CD4-positive, alpha-beta T cell treated with Interleukin-17A for 4 hours (primary cell): Measurements from ENCODE around the gene SNX9.
"Not testable (repeated sequence)": the region's sequence is repeated elsewhere in the genome, so short reads cannot be mapped to it uniquely, and the experiment has no call there.

Experiments used
- DNase-seq: peaks from one replicate; pipeline ENCODE4 v3.0.0-alpha.2; 2020; ENCODE audit warnings: mixed read lengths

SNX9 gene

DNA sequence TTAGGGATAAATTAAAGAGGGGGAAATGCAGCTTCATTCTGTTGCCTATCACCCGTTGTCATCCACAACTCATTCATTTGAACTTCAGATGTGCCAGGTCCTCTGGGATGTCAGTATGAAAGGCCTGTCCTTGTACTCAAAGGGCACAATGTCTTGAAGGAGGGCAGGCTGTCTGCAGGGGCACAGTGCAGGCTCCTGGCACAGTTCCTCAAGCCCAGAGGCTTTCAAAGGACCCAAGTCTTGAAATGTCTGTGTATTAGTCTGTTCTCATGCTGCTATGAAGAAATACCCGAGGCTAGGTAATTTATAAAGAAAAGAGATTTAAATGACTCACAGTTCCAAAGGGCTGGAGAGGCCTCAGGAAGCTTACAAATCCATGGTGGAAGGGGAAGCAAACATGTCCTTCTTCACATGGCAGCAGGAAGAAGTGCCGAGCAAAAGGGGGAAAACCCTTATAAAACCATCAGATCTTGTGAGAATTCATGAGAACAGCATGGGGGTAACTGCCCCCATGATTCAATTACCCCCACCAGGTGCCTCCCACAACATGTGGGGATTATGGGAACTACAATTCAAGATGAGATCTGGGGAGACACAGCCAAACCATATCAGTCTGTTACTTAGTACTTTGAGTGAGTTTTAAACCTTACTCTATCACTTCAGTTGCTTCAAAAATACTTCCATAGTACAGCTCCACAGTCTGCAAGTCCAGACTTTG, 9.4 kb downstream of the SNX9 start:
- no peak for DNase-seq

DNA sequence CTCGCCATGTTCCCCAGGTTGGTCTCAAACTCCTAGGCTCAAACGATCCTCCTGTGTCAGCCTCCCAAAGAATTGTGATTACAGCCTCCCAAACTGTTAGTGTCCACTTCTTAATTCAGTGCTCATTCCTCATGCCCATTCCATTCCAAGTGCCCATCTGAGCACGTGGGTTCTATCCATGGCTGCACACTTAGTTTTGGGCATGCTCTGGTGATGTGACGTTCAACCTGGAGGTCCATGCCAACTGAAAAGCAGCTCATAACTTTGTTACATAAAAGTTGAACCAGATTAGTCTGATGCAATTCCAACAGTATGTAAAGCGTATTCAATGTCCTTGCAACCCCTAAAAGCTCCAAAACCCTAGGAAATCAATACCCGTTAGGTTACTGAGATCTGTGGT, 11.5 kb downstream of the SNX9 start:
- no peak for DNase-seq

DNA sequence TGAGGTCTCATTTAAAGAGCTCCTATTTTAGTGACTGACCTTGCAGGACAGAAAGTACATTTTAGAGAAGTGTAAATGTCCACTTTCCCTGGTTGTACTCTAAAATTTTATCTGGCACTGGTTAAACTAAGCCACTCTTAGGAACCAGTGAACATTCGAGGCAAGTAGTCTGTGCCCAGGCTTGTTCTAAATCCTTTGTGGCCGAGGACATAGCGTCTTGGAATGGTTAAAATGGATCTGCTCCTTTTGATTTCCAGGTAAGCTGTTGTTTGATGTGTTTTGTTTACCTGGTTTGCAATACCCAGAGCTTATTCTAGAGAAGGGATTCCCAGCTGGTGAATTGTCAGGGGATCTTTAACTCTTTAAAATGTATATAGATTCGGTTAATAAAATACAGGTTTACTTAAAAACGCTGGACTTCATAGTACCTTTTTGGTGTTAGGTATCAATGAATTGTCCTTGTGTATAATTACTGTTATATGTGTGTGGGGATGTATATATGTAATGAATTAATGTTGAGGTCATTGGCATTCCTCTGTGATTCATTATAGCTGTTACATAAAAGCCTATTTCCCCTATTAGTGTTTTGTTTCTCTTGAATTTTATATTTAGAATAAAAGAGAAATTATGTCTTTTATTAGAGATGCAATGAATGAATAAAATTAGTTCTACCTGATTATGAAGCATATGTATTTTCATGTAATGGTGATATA, 15.8 kb downstream of the SNX9 start:
- DNase-seq = no peak

DNA sequence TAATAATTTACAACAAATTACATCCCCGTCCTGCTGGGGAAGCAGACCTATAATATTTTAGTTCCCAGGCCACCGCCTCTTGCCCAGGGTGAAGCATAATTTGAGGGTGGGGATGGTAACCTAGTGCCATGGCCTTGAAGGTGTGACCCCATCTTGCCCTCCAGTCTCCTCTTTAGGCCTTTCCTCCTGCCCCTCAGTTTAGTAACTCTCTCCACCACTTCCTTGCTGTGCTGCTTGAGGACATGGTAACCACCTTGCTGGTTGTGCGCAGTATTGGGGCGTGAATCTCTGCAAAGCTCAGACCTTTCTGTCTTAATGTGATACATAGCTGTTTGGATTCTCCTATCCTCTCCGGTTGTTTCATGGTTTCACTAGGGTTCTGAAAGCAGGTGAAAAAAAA, 16.6 kb downstream of the SNX9 start:
- DNase-seq = no peak

DNA sequence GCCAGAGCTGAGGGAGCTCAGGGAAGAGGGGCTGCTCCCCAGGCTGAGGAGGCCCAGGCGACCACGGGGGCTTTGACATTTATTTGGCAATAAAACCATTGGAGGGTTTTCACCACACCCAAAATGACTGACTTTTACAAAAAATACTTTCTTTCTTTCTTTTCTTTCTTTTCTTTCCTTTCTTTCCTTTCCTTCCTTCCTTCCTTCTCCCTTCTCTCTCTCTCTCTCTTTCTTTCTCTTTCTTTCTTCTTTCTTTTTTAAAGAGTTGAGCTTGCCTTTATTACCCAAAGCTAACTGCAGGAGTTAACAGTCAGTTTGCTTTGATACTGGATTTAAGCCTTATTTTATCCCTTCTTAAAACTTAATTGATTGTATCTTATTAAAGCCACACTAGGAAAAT, 17.2 kb downstream of the SNX9 start:
- no peak for DNase-seq

DNA sequence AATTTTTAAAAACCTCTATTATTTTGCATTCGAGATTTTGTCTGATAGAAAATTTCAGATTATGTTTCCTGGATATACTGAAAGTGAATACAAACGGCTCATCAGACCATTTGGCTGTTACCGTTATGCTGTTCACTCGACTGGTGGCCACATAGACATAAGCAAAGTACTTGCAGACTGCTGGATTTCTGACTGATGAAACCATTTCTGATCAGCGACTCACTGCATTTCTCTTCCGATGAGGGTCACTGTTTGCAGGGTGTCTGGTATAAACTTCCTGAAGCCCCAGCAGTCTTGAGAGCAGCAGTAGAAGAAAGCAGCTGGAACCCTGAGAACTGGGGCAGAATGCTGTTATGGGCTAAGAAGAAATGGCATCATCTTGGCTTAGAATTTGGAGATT, 17.7 kb downstream of the SNX9 start:
- DNase-seq = no peak

DNA sequence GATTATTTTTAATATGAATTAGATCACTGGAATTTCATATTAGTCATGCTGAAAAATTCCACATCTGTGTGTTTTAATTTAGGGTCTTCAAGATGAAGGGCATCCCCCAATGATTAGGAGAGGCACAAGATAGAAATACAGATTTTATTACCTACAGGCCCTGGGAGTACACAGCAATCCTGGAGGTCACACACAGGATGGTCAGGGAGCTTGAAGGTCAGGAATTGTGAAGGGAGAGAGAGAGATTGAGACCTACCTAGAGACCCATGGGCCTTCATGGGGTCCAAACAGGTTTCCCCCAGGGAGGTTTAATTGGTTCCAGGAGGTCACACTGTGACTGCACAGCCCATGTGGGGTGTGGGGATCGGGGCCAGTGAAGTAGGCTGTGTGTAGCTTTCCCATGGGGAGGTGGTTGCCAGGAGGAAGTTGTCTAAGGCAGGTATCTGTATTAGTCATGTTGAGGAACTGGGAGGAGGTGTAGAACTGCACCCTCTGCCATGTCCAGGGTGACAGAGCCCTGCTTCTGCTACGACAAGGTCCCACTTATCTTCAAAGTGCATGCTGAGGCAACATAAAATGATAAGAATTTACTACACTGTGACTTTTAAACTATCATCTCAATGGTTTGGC, 18.3 kb downstream of the SNX9 start:
- peak; percentile 23 for DNase-seq

DNA sequence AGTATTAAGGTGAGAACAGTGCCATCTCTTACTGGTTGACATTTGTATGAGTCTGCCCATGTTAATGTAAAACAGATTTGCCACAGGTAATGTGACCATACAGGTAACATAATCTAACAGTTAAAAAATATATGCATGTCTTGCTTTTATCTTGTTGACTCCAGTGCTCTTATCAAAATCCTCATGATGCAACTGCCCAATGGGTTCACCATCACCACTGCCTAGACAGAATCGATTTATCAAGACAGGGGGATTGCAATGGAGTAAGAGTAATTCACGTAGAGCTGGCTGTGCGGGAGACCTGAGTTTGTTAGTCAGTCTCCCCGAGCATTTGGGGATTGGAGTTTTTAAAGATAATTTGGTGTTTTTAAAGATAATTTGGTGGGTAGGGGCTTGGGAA, 19.2 kb downstream of the SNX9 start:
- no peak for DNase-seq

DNA sequence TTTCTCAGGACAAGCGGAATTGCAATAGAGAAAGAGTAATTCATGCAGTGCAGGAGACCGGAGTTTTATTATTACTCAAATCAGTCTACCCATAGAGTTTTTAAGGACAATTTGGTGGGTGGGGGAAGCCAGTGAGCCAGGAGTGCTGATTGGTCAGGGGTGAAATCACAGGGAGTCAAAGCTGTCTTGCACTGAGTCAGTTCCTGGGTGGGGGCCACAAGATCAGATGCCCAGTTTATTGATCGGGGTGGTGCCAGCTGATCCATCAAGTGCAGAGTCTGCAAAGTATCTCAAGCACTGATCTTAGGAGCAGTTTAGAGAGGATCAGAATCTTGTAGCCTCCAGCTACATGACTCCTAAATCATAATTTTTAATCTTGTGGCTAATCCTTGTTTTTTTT, 21.1 kb downstream of the SNX9 start:
- DNase-seq = not testable (repeated sequence)

DNA sequence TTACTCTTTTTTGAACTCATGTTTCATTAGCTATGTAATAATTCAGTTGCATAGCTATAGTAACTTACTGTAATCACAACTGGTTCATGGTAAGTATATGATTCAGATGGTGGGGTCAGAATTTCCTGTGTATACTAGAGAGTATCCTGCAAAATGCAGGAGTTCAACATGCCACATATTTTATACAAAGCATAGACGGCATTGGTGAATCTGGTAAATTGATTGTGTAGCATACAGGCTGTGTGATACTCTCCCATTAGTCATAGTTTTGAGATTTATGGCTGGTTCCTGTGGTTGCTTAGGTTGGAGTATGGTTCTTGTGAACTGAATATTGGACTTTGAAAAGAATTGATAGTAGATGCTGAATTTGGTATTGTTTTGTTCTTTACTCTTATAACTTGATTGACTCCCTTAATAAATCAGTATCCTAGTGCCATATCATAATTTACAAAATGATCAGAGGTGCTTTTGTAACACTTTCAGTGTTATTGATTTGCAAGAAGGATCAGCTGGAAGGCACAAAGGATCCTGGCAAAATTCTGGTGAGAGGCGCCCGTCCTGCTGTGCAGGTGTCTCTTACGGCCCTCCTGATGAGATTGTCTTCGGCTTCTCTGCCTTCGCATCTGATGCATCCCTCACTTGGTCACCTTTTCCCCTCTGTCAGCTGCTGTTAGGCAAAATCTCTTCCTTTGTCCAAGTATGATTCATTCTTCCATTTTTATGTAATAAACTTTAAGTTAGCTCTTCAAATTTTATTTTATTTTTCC, 22.6 kb downstream of the SNX9 start:
- DNase-seq = no peak

DNA sequence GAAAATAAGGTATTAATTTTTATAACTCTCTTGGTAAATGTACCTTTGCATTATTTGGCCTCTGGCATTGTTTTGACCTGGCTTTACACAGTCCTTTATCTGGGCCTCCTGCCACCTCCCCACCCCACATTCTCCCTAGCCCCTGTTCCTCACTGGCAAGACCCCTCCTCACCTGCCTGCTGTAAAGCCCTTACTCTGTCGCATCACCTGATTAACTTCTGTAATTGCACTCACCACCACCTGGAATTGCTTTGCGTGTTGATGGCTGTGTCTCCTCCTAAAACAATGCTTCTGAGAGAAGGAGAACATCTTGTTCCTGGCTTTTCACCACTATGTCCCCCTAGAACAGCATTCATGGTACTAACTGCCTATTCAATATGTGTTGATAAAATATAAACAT, 24.8 kb downstream of the SNX9 start:
- no peak for DNase-seq

DNA sequence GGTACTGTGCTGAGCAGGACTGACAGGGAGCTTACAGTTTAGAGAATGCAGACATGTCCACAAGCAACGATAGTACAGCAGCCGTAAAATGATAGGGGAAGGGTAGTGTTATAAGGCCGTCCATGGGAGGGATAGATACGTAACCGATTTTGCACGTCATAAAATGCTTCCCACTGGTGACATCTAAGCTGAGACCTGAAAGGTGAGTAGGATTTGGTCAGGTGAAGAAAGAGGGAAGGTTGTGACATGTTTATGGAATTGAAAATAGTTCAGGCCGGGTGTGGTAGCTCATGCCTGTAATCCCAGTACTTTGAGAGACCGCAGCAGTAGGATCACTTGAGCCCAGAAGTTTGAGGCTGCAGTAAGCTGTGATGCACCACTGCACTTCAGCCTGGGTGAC, 25.6 kb downstream of the SNX9 start:
- DNase-seq = no peak

DNA sequence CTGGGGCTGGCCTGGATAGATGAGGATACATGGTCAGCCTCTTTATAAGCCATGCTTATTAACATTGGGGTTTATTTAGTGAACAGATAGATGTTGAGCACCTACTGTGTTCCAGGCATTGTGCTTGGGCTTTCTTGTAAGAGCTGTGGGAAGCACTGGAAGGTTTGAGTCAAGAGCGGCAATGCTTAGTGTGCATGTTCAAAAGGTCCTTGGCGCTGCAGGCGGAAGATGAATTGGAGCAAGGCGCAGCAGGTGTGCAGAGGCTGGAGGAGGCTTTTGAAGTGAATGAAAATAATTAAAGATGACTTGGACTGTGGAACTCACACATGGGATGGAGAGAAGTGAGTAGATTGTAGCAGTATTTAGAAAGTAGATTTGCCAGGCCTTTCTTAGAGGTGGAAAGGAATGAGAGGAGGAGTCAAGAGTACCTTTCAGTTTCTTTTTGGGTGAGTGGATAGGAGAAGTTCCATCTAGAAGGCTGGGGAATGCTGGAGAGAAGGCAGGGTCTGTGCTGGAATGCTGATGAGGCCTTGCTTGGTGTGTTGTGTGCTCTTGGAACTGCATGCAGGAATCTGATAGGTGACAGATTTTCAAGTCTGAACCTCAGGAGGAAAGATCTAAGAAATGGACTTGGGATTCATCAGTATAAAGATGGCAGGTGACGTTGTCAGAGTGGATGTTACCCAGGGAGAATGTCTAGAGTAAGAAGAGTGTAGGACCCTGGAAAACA, 26.4 kb downstream of the SNX9 start:
- DNase-seq = no peak

DNA sequence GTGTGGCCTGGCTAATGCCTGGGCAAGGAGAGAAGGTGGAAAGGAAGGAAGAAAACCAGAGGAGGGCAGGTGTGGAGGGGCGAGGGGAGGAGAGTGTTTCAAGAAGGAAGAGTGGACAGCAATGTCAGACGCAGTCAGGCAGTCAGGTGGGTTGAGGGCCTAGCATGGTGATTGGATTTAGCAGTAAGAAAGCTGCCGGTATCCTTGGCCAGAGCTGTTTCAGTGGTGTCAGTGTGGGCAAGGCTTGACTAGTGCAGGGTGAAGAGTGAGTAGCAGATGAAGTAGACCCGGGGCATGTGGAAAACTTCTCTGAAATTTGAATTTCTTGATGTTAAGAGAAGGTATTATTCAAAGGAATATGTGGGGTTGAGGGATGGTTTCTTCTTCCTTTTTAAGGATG, 27.0 kb downstream of the SNX9 start:
- DNase-seq = no peak

DNA sequence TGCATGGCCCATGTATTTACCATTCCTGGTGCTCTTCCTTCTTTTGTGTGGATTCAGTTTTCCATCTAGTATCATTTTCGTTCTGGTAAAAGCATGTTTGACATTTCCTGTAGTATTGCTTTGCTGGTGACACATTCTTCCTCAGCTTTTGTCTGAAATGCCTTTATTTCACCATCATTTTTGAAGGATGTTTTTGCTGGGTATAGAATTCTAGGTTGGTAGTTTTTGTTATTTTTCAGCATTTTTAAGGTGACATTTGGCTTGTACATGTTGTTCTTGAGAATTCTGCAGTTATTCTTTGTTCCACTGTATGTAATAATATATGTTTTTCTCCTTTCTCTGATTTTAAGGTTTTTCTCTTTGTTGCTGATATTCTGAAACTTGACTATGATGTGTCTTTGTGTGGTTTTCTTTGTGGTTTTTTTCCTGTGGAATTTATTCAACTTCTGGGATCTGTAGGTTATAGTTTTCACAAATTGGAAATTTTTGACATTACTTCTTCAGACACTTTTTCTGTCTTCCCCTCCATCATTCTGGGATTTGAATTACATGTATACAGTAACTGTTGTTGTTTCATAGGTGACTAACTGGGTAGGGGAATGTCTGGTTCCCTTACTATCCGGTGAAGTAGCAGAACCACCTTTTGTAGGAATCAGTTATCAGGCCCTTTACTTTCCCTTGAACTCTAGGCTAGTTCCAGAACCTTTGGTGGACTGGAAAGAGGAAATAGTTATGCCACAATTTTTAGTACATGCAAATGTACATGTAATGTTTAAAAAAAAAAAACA, 30.2 kb downstream of the SNX9 start:
- no peak for DNase-seq

DNA sequence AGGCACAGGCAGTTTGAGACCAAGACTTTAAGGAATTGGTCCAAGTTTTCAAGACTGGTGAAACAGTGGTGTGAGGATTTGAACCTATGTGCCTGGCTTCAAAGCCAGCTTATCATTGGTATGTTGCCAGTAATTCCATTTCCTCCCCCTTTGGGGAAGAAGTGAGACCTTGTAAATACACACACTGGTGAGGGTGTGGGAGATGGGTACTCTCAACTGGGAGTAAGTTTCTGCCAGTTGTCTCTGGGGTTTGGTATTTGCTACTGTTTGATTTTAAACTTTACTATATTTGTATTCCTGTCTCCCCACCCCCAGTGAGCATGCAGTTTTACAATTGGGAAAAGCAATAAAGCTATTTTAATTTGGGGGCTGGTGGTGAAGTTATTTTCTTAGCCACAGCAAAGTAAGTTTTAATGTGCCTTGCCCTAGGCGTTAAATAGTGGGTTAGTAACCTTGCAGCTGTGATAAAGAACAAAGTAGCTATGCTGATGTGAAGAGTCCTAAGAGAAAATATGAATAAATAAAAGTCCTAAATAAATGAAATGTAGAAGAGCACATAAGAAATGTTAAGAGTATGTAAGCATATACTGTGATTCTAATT, 31.0 kb downstream of the SNX9 start:
- no peak for DNase-seq

DNA sequence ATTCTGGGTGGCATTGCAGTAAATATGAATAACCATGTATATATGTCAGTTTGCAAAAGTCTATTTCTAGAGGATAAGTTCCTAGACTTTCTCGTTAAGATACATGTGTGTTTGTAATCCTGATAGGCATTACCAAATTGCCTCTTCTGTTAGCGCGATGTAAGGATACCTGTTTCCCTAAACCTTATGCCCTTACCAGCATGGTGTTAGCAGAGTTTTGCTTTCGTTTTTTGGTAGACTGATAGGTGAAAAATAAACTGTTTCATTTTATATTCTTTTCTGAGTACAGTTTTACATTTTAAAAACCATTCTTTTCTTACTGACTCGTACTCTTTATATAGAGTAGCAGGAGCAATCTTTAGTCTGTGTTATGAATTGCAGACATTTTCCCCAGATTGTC, 32.3 kb downstream of the SNX9 start:
- no peak for DNase-seq

DNA sequence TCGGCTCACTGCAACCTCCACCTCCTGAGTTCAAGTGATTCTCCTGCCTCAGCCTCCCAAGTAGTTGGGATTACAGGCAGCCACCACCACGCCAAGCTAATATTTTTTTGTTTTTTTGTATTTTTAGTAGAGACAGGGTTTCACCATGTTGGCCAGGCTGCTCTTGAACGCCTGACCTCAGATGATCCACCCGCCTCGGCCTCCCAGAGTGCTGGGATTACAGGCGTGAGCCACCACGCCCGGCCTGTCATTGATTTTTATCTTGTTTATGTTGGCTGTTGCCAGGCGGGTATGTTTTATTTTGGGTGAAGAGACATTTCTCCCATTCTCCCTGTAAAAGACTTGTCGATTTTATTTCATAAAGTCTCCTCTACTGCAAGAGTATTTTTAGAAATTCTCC, 32.8 kb downstream of the SNX9 start:
- not testable (repeated sequence) for DNase-seq

DNA sequence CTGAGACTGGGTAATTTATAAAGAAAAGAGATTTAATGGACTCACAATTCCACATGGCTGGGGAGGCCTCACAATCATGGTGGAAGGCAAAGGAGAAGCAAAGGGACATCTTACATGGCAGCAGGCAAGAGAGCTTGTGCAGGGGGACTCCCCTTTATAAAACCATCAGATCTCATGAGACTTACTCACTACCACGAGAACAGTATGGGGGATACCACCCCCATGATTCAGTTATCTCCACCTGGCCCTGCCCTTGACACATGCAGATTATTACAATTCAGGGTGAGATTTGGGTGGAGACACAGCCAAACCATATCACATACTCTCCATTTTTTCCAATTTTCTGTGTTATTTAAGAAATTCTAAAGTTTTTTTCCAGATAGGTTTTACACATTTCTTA, 35.6 kb downstream of the SNX9 start:
- not testable (repeated sequence) for DNase-seq

DNA sequence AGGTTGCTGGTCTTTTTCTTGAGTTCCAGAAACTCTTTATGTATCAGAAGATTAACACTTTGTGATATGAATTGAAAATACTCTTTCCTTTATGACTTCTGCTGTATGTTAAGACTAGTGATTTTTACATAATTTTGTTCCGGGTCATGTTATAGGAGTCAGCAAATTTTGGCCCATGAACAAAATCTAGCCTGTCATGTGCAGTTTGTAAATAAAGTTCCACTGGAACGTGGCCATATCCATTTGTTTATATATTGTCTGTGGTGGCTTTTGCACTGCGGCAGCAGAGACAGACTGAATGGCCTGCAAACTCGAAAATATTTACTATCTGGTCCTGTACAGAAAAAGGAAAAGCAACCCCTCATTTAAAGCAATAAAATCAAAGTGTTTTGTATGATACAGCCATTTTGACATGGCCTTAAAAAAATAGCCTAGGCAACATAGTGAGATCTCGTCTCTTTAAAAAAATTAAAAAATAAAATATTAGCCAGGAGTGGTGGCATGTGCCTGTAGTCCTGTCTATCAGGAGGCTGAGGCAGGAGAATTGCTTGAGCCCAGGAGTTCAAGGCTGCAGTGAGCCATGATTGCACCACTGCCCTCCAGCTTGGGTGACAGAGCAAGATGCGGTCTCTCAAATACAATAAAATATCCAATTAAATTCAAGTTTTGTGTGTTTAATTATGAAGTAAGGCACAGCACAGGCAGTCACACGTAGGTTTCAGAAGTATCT, 36.9 kb downstream of the SNX9 start:
- DNase-seq = no peak

DNA sequence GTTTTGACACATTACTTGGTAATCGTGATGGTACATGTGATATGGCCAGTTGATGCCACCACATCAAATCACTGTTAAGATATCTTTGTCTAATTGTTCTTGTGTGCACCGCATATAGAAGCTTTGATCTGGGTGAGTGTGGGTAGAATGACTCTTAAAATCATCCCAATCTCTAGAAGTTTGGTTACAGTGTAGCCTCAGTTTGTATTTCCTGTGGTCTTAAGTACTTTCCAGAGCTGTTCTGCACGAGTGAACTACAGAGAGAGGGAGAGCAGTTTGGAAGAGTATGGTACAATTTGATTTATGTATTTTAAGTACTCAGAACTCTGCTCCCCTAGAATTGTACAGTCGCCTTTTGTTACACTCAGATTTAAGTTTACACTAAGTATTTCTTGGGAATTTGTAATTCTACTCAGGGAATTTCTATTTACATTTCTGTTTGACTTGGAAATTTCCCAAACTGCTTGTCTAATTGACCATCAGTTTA, 37.5 kb downstream of the SNX9 start:
- DNase-seq = peak; percentile 29
